Ovary (tissue), 9 donors: Measurements from ENCODE around the gene FLNC. TPM values are rescaled to one million over a fixed set of nuclear protein-coding genes. Genes with fewer than 3 reads are reported as not detected.

Experiments used
- DNase-seq, 5 donors: peaks; one replicate each; pipeline ENCODE4 v3.0.0-alpha.2; 2019 to 2020
- H3K27ac ChIP-seq, 2 donors: fragments of 200-600 bp; one replicate each; pipeline versions ENCODE4 v1.5.1 to v1.8.0; 2019 to 2022
- H3K27me3 ChIP-seq: fragments of 200-600 bp; one replicate; pipeline ENCODE4 v1.8.0; 2022
- H3K36me3 ChIP-seq: fragments of 200-600 bp; sonication (generic); one replicate; pipeline ENCODE4 v1.5.1; 2019
- H3K4me1 ChIP-seq: one replicate; pipeline ENCODE4 v1.8.1; 2013; ENCODE audit warnings: mild to moderate bottlenecking, moderate library complexity; ENCODE audit not compliant: insufficient read depth
- H3K4me3 ChIP-seq: fragments of 200-600 bp; sonication (generic); one replicate; pipeline ENCODE4 v1.5.1; 2017
- H3K9me3 ChIP-seq, 2 donors: fragments of 200-600 bp in 1 of 2; sonication (generic) in 1 of 2; one replicate each; pipeline versions ENCODE4 v1.5.1 to v1.8.1; 2013 to 2019; ENCODE audit warnings: mild to moderate bottlenecking in 1 of 2, moderate library complexity in 1 of 2
- EP300 ChIP-seq: sonication (generic); formaldehyde crosslinking; IDR thresholded peaks from one replicate; pipeline ENCODE4 v1.6.1; 2017; ENCODE audit warnings: antibody characterized with exemption
- POLR2A ChIP-seq: fragments of 450-650 bp; IDR thresholded peaks from one replicate; pipeline ENCODE4 v1.6.1; 2017; ENCODE audit warnings: antibody characterized with exemption, mild to moderate bottlenecking, moderate library complexity
- WGBS, 3 donors: extraction: QIAGEN DNeasy Blood & Tissue Kit in 1 of 3; methylation state at CpG; one replicate each; pipeline versions ENCODE4 v1.1.5 to v1.1.7; 2013 to 2017; 5-methylcytosine and 5-hydroxymethylcytosine counted together
- intact Hi-C, 4 donors: fragments of 100-400 bp; cut with DNase I; formaldehyde crosslinking; loops; one replicate each; pipeline versions ENCODE4 v1.11.0 to v1.15.1; 2022 to 2023
- polyA plus RNA-seq, 2 donors: library from polyadenylated mRNA; stranded (reverse); fragments of 200-250 nt in 1 of 2; fragments of 350-450 nt in 1 of 2; fragmentation: Illumina TruSeq in 1 of 2; extraction: RNeasy Lipid Tissue Mini Kit (QIAGEN cat#74804) in 1 of 2; gene quantifications; one replicate each; pipeline ENCODE4 v1.2.3, GENCODE V29; 2013 to 2014
- total RNA-seq, 7 donors: library from RNA; depleted of rRNA in 2 of 7; stranded (reverse); fragments of >200 nt in 2 of 7; fragmentation: NEBNext Ultra II Directional in 3 of 7; extraction: Animal tissue kit (Norgen Biotek cat#: 25700) in 3 of 7; gene quantifications; one replicate each; pipeline versions ENCODE4 v1.1.0 to v1.2.4, GENCODE V29; 2016 to 2023
- TF ChIP-seq, protein P1 (sequence below), 3 donors: fragments of 450-650 bp in 2 of 3; fragments of 200-600 bp in 1 of 3; IDR thresholded peaks; one replicate each; pipeline versions ENCODE4 v1.5.1 to v1.8.0; 2016 to 2022; ENCODE audit warnings: antibody characterized with exemption in 3 of 3, mild to moderate bottlenecking in 1 of 3
- donor health status: DM: no; HTN: no; CAD: no; lungs with moderate emphysema.
- donor health status: DM: no; HTN: no; CAD: no.
- donor health status: Bipolar disorder and iron deficiency.
- donor health status: DM: yes; HTN: yes; CAD: no.
- donor health status: DM: no; HTN: no; CAD: no.
- donor health status: DM: yes; HTN: yes; CAD: no.

FLNC gene
- total and polyA plus RNA-seq, 9 donors = 6.5 to 51.2 (median 16.4) TPM

DNA sequence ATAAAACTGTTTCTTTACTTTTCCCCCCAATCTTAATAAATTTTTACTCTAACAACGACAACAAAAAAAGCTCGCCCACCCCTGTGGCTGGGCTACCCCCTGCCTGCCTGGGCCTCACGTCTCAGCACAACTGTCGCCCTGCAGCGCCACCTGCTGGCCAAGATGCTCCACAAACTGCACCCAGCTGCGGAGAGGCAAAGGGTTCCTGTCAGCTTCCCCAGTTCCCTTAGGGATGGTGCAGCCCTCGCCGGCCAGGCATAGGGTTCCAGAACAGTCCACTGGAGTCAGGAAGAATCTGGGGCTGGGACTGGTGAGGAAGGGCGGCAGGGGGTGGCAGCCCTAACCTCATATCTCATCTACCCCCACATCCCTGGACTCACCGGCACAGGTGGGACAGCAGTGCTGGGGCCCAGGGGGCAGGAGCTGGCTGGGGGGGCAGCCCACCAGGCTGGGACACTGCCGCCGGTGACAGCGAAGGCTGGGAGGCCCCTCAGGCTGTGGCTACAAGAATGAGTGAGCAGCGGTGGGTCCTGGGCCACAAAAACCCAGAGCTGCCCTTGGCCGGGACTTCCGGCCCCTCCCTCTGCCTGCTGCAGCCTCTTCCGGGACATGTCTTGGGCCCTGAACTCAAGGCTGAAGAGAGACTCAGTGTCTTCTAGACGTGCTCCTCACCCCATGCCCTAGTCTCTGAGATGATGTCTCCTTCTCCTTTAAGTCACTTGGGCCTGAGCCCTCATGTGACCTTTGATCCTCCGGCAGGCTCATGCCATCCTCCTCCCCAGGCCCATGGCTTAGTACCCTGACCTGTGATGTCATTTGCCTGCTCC, 53.6 kb downstream of the FLNC start:
- no peak overlapping the region for H3K27ac ChIP-seq
- no peaks in the 10 kb centered on the region for H3K36me3 ChIP-seq
- peak; percentile 73 to 90 (median 85) for DNase-seq
- intact Hi-C loops = loop anchor here in 3 of 4 donors (5.0 to 10.0 kb wide), 4 partner anchors 277 to 412 kb away; partner anchors contain the start of gene METTL2B (in 2 of the 3)
- no peaks in the 10 kb centered on the region for H3K27me3 ChIP-seq
- no peaks in the 10 kb centered on the region for H3K9me3 ChIP-seq
- H3K4me1 ChIP-seq = no peaks in the 10 kb centered on the region
- TF ChIP-seq, protein P1, sequence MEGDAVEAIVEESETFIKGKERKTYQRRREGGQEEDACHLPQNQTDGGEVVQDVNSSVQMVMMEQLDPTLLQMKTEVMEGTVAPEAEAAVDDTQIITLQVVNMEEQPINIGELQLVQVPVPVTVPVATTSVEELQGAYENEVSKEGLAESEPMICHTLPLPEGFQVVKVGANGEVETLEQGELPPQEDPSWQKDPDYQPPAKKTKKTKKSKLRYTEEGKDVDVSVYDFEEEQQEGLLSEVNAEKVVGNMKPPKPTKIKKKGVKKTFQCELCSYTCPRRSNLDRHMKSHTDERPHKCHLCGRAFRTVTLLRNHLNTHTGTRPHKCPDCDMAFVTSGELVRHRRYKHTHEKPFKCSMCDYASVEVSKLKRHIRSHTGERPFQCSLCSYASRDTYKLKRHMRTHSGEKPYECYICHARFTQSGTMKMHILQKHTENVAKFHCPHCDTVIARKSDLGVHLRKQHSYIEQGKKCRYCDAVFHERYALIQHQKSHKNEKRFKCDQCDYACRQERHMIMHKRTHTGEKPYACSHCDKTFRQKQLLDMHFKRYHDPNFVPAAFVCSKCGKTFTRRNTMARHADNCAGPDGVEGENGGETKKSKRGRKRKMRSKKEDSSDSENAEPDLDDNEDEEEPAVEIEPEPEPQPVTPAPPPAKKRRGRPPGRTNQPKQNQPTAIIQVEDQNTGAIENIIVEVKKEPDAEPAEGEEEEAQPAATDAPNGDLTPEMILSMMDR (IDR thresholded peaks at IDR 0.05) = peak; percentile 83 to 88 (median 83)
- no peak for TF ChIP-seq POLR2A
- 42 to 48% (median 47%) methylated on average over 19 of the region's 19 CpGs for WGBS, 3 donors
- H3K4me3 ChIP-seq = no peak overlapping the region

DNA sequence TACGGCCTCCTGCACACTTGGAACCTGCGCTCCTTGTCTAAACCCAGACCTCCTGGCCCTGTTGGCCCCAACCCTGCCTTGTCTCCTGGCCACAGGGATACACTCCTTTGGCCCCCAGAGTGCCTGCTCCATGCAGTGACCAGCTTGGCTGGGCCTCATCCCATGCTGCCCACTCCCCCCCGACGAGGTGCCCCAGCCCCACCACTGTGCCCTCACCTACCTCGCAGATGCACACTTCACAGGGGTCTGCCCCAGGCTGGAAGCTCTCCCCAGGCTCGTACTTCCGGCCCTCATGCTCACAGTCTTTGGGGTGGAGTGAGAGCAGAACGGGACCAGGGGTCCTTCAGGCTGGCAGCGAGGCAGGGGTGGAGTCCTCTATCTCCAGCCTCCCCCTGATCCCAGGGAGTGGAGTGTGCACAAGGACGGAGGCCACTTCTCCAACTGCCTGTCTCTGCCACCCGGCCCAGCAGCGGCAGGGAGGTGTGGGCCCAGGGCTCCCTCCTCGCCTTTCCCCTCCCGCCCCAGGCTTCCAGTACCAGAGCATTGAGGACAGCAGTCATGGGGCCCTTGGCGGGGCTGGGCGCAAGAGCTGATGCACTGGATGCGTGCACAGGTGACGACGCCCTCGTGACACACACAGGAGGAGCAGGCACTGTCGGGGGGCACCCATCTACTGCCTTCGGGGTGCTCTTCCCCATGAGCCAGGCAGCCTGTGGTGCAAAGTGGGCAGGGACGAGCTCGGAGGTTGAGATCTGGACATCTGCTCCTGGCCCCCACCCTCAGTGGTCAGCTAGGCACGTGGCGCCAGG, 54.6 kb downstream of the FLNC start:
- peak in 2 of 5 donors; percentile 19 to 31 for DNase-seq
- TF ChIP-seq POLR2A (no peak), EP300 (no peak)
- TF ChIP-seq, protein P1 (IDR thresholded peaks at IDR 0.05) = no peak
- WGBS, 3 donors = 77 to 80% (median 78%) methylated on average over 26 of the region's 26 CpGs
- Histone ChIP-seq H3K4me1 (no peaks in the 10 kb centered on the region), H3K27me3 (no peaks in the 10 kb centered on the region), H3K9me3 (no peaks in the 10 kb centered on the region), H3K27ac (no peak overlapping the region), H3K36me3 (no peaks in the 10 kb centered on the region), H3K4me3 (no peak overlapping the region)
- intact Hi-C loops = loop anchor here in 3 of 4 donors (5.0 to 10.0 kb wide), 4 partner anchors 277 to 412 kb away; partner anchors contain the start of gene METTL2B (in 2 of the 3)

DNA sequence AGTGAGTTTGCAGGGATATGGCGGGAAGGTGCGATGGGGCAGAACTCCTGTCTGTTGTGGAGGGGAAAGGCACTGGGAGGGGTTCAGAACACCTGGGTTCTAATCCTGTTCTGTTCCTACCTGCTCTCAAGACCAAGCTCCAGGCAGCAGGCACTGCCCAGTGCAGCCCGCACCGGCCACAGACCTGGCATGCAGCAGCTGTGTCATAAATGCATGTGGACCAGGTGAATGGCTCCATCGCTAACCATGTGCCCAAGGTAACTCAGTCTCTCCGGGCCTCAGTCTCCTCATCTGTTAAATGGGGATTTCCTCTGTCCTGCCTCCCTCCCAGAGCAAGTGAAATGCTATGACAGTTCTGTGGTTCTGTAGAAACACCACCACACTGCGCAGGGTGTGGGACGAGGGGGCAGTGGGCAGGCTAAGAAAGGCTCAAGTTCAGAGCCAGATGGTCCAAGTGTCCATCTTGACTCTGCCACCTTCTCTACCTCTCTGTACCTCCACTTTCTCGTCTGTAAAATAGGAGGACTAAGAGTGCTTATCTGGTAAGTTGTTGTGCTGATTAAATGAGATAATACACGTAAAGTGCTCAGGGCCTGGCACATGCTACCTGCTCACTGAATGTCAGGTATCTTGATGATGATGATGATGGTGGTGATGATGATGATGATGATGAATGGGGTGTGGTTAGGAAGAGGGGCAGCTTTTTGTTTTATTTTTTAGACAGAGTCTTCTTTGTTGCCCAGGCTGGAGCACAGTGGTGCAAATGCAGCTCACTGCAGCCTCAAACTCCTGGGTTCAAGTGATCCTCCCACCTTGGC, 55.4 kb downstream of the FLNC start:
- H3K4me1 ChIP-seq = no peaks in the 10 kb centered on the region
- no peak for TF ChIP-seq EP300
- TF ChIP-seq, protein P1 (IDR thresholded peaks at IDR 0.05) = no peak
- no peak for TF ChIP-seq POLR2A
- H3K27ac ChIP-seq = no peak overlapping the region
- no peak overlapping the region for H3K4me3 ChIP-seq
- no peaks in the 10 kb centered on the region for H3K27me3 ChIP-seq
- WGBS, 3 donors = 83 to 89% (median 84%) methylated on average over 10 of the region's 10 CpGs
- no peaks in the 10 kb centered on the region for H3K9me3 ChIP-seq
- DNase-seq = peak in 1 of 5 donors; percentile 3
- no peaks in the 10 kb centered on the region for H3K36me3 ChIP-seq
- intact Hi-C loops = loop anchor here in 1 of 4 donors (10.0 kb wide), 1 partner anchor 411 kb away; the partner anchor contains the start of gene METTL2B
